ENCODE measurements around the gene MAST1.
"Not testable (repeated sequence)": the region's sequence is repeated elsewhere in the genome, so short reads cannot be mapped to it uniquely, and the experiment has no call there.

Gene MAST1

DNA sequence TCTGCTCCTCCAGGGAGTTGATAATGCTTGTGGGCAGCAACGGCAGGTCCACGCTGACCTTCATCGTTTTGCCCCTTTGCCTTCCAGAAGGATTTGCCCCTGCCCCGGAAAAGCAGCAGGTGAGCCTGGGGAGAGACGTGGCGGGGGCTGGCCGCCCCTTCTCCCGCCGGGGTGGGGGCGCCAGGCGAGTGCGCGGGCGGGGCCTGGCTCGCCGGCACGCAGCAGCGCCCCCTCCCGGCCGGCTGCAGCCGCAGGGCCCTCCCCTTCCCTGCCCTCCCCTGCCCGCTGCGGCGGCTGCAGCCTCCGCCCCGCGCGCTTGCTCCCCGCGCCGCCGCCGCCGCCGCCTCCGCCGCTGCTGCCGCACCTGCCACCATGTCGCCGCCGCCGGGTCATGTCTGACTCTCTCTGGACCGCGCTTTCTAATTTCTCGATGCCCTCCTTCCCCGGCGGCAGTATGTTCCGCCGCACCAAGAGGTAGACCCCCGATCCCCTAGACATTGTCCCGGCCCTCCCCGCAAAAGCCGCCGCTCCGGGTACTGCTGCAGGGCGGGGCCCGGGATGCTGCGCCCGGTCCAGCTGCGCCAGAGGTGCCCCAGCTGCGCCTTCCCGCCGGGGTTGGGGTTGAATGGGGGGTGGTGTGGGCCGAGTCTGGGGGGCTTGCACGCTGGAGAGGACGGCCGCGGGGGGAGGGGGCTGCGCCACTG, at the start of gene MAST1:
Gene MAST1, plus strand, starts transcription at position 334 of the 704 bp plus-strand sequence. Its CDS starts 58 bp downstream, at position 392.
- DNase-seq (ENCODE audit: low read depth in 4 of 4, low spot score in 1 of 4) = peak in 2 of 4 experiments; percentile 32 to 50

DNA sequence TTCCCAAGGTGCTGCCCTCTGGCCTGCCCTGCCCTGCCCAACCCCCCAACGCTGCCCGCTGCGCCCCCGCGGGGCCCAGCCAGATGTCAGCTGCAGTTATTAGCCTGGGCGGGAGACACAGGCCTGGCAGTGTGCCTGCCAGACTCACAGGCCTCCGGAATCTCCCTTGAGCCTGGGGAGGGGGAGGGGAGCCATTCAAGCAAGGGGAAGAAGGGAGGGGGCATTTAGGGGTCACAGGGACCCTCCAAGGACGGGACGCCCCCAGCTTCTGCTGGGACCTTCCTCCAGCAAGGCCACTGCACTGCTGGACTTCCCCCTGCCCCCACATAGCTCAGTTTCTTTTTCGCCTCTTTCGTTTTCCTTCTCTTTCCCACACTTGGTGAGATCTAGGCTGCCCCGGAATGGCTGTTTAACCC, 49.6 kb upstream of the MAST1 start:
- DNase-seq (ENCODE audit: low read depth in 4 of 4, low spot score in 1 of 4) = no peak

DNA sequence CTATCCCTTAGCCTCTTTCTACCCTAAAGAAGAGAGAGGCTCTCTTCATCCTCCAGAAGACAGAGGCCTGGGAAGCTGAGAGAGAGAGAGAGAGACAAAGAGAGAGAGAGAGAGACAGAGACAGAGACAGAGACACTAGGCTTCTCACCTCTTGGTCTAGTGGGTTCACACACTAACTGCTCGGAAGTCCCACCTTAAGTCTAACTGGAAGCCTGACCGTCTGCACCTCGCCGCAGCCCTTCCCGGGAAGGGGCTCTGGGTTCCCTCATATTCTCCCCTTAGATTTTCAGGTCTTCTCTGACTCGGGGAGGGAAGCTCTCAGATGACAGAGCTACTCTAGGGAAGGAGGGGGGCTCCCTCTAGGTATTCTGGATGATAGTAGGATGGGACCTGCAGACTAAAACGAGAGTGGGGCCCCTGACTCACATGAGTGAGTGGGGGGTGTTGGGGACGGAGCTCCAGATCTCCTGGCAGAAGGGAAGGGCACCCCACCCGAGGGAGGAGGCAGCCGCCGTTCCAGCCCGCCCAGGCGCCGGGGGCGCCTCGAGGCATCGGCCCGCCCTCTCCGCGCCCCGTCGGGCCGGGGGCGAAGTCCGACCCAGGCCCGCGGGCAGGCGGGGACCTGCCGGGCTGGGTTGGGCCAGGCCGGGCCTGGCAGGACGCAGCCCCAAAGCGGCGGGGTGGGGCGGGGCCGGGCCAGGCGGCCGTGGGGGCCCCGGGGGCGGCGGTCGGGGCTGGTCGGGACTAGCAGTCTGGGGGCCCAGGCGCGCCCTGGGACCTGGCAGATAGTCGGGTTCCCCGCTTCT, 49.0 kb upstream of the MAST1 start:
- no peak for DNase-seq (ENCODE audit: low read depth in 4 of 4, low spot score in 1 of 4)

DNA sequence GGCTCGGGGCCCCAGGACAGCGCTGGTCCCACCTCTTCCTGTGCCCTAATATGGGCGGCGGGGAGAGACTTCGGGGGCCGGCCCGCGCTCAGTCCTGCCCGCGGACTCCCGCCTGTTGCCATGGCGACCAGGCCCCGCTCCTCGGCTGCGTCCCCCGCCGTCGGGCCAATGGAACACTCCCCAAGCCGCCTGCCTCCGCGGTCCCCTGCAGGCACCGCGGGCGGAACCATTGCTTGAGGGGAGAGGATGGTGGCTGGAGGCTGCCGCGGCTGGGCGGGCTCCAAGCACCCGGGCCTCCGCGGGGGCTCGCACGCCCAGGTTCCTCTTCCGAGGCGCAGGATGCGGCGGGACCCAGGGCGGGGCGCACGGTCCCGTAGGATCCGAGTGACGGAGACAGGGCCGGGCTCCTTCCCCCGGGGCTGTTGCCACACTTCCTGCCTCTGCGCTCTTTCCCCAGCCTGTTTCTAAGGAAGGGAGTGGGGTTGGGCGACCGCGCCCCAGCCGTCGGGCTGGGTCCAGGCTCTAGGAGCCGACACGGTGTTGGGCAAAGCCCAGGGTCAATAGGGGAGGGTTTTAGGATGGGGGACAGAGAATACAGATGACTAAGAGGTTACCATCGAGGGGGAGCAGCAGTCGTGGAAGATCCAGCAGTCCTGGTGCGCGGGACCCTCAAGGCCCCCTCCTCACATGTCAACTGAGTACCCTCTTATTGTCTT, 48.3 kb upstream of the MAST1 start:
- DNase-seq (ENCODE audit: low read depth in 4 of 4, low spot score in 1 of 4) = peak in 2 of 4 experiments; percentile 84 to 97

DNA sequence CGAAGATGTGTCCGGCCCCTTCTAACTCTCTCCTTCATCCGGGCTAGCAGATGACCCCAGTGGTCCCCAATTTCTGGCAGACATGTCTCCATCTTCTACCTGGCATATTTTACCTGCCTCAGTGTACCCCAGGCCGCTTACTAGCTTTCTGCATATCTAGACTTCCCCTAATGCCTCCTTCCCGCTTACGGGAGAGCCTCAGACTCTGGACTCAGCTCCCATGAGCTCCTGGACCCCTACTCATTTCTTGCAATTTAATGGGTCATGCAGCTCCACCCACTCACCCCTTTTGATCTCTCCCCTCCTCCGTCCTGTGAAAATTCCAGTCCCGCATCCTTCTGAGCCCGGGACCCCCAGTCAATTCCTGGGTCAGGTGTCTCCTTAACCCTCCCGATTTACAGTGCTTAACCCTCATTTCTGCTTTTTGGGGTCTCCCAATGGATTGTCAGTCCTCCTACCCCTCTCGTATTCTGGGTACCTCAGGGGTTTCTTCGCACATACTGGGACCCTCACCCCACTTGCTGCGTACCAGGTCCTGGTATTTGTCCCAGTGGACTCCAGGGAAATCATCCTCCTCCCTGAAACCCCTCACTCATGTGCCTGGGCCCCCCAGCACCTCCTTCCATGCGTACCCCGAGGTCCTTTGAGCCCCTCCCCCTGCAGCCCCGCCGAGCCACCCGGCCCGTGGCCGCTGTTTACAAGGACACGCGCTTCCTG, 47.5 kb upstream of the MAST1 start:
- no peak for DNase-seq (ENCODE audit: low read depth in 4 of 4, low spot score in 1 of 4)

DNA sequence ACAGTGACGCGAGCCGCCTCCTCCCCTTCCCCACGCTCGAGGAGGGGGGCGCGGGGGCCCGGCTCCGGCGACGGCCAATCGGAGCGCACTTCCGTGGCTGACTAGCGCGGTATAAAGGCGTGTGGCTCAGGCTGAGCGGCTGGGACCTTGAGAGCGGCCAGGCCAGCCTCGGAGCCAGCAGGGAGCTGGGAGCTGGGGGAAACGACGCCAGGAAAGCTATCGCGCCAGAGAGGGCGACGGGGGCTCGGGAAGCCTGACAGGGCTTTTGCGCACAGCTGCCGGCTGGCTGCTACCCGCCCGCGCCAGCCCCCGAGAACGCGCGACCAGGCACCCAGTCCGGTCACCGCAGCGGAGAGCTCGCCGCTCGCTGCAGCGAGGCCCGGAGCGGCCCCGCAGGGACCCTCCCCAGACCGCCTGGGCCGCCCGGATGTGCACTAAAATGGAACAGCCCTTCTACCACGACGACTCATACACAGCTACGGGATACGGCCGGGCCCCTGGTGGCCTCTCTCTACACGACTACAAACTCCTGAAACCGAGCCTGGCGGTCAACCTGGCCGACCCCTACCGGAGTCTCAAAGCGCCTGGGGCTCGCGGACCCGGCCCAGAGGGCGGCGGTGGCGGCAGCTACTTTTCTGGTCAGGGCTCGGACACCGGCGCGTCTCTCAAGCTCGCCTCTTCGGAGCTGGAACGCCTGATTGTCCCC, 46.8 kb upstream of the MAST1 start, which contains the start of gene JUNB:
Gene JUNB, plus strand, starts transcription at position 142 of the 706 bp plus-strand sequence. Its CDS starts 286 bp downstream, at position 428.
- DNase-seq (ENCODE audit: low read depth in 4 of 4, low spot score in 1 of 4) = peak; percentile 91 to 96 (median 94)

DNA sequence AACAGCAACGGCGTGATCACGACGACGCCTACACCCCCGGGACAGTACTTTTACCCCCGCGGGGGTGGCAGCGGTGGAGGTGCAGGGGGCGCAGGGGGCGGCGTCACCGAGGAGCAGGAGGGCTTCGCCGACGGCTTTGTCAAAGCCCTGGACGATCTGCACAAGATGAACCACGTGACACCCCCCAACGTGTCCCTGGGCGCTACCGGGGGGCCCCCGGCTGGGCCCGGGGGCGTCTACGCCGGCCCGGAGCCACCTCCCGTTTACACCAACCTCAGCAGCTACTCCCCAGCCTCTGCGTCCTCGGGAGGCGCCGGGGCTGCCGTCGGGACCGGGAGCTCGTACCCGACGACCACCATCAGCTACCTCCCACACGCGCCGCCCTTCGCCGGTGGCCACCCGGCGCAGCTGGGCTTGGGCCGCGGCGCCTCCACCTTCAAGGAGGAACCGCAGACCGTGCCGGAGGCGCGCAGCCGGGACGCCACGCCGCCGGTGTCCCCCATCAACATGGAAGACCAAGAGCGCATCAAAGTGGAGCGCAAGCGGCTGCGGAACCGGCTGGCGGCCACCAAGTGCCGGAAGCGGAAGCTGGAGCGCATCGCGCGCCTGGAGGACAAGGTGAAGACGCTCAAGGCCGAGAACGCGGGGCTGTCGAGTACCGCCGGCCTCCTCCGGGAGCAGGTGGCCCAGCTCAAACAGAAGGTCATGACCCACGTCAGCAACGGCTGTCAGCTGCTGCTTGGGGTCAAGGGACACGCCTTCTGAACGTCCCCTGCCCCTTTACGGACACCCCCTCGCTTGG, 46.1 kb upstream of the MAST1 start:
- DNase-seq (ENCODE audit: low read depth in 4 of 4, low spot score in 1 of 4) = peak in 1 of 4 experiments; percentile 67

DNA sequence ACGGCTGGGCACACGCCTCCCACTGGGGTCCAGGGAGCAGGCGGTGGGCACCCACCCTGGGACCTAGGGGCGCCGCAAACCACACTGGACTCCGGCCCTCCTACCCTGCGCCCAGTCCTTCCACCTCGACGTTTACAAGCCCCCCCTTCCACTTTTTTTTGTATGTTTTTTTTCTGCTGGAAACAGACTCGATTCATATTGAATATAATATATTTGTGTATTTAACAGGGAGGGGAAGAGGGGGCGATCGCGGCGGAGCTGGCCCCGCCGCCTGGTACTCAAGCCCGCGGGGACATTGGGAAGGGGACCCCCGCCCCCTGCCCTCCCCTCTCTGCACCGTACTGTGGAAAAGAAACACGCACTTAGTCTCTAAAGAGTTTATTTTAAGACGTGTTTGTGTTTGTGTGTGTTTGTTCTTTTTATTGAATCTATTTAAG, 45.4 kb upstream of the MAST1 start:
- DNase-seq (ENCODE audit: low read depth in 4 of 4, low spot score in 1 of 4) = no peak

DNA sequence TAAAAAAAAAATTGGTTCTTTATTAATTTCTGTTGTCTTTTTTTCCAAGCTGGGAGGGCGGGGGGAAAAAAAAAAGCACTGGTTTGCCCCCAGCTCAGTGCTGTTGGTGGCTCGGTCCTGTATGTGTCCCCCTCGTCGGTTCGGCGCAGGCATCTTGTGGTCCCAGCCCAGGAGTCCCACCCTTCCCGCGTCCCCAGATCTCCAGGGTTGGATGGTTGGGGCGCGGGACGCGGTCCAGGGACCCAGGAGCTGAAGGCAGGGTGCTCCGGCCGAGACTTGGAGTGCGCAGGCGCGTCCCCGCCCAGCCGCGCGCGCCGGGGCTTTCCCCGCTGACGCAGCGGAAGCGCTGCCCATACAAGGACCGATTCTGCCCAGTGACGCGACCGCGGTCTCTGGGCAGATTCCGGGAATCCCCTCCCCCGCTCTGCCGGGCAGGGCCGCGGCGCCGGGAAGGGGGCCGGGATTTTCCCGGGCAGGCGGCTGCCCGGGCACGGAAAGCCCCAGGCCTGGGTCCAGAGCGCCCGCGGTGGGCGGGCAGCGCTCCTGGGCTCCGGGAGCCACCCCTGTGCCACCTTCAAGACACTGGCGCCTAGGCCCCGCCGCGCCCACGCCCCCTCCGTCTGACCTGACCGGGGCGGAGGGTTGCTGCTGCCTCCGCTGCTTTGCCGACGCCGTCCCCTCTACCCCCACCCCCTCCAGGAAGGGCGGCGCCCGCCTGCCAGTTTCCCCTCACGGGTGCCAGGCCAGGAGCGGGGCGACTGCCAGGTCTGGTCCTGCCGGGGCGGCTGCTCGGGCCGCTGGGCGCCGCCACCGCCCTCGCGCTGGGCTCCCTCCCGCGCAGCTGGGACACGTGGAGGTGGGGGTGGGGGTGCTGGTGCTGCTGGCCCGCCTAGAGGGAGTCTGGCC, 44.8 kb upstream of the MAST1 start:
- DNase-seq (ENCODE audit: low read depth in 4 of 4, low spot score in 1 of 4) = peak in 3 of 4 experiments; percentile 83 to 90 (median 89)

DNA sequence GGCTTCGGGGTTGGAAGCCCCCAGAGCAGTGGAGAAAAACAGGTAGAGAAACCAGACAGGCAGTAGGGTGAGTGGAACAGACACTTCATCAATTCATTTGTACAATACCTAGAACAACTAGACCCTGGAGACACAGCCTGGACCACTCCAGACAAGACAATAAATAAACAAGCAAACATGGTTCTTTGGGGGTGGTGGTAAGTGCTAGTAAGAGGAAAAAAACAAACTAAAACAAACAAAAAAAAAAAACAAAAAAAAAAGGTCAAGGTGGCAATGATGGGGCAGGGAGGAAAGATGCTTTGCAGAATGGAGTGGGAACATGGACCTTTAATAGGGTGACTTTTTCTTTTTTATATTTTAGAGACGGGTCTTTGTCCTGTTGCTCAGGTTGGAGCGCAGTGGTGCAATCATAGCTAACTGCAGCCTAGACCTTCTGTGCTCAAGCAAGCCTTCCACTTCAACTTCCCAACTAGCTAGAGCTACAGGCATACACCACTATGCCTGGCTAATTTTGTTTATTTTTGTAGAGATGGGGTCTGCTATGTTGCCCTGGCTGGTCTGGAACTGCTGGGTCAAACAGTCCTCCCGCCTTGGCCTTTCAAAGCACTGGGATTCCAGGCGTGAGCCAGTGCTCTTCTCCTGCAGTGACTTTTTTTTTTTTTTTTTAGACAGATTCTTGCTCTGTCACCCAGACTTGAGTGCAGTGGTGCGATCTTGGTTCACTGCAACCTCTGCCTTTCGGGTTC, 43.9 kb upstream of the MAST1 start:
- no peak for DNase-seq (ENCODE audit: low read depth in 4 of 4, low spot score in 1 of 4)

DNA sequence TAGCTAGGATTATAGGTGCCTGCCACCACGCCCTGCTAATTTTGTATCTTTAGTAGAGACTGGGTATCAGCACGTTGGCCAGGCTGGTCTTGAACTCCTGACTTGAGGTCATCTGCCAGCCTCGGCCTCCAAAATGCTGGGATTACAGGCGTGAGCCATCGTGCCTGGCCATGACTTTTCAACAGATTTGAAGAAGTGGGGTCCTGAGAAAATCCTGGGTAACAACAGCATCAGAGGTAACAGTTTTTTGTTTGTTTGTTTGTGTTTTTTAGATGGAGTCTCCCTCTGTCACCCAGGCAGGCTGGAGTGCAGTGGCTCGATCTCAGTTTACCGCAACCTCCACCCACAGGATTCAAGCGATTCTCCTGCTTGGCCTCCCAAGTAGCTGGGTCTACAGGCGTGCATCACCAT, 43.3 kb upstream of the MAST1 start:
- DNase-seq (ENCODE audit: low read depth in 4 of 4, low spot score in 1 of 4) = no peak

DNA sequence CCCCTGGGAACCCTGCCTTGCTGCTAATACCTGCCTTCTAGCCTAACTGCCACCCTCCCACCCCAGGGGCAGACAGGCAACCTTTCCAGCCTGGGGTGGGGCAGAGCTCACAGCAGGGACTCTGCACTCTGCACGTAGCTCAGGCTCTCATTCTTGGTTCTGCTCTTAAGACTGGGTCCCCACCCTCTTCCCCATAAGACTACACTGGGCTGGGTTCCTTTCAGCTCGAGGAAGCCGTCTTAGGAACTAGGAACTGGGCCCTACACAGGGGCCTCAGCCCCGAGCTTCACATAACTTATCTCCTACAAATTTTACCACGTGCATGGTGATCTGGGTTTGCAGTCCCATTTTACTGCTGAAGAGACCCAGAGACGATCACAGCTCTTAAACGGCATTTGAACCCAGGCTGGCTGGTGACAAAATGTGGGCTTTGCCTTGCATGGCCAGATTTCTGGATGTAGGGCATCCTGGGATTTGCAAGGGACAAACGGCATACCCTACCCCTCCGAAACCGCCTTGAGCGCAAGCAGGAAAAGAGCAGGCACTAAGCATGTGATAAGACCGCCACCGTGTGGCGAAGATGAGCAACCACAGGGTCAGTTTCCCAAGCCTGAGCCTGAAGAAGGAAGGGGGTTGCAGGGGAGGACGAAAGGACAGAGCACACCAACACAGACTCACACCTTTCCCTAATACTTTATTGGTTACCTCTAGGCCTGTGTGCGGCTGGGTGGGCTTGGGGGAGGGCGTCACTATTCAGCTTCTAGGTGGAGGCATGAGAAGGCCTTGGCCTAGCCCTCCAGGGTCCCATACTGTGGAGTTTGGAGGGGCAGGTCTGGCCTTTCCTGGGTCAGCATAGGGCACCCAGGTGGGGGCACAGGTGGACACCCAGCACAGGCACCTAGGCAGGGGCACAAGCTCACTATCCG, 41.9 kb upstream of the MAST1 start:
- peak in 1 of 4 experiments; percentile 65 for DNase-seq (ENCODE audit: low read depth in 4 of 4, low spot score in 1 of 4)

DNA sequence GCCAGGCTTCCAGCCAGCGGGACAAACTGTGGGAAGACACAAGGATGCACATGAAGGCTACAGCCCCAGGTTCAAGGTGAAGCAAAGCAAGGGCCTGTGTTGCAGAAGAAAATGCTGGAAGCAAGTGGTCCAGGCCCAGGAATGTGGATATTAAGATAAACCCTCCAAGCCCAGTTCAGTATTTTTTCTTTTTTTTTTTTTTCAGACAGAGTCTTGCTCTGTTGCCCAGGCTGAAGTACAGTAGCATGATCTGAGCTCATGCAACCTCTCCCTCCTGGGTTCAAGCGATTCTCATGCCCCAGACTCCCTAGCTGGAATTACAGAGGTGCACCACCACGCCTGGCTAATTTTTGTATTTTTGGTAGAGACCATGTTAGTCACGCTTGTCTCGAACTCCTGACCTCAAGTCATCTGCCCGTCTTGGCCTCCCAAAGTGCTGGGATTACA, 41.2 kb upstream of the MAST1 start:
- no peak for DNase-seq (ENCODE audit: low read depth in 4 of 4, low spot score in 1 of 4)

DNA sequence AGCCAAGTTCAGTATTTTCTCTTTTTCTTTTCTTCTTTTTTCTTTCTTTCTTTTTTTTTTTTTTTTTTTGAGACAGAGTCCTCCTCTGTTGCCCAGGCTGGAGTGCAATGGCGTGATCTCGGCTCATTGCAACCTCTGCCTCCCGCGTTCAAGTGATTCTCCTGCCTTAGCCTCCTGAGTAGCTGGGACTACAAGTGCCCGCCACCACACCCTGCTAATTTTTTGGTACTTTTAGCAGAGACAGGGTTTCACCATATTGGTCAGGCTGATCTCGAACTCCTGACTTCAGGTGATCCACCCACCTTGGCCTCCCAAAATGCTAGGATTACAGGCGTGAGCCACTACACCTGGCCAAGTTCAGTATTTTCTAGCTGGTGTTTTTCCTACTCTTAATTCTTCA, 40.7 kb upstream of the MAST1 start:
- DNase-seq (ENCODE audit: low read depth in 4 of 4, low spot score in 1 of 4) = not testable (repeated sequence)

DNA sequence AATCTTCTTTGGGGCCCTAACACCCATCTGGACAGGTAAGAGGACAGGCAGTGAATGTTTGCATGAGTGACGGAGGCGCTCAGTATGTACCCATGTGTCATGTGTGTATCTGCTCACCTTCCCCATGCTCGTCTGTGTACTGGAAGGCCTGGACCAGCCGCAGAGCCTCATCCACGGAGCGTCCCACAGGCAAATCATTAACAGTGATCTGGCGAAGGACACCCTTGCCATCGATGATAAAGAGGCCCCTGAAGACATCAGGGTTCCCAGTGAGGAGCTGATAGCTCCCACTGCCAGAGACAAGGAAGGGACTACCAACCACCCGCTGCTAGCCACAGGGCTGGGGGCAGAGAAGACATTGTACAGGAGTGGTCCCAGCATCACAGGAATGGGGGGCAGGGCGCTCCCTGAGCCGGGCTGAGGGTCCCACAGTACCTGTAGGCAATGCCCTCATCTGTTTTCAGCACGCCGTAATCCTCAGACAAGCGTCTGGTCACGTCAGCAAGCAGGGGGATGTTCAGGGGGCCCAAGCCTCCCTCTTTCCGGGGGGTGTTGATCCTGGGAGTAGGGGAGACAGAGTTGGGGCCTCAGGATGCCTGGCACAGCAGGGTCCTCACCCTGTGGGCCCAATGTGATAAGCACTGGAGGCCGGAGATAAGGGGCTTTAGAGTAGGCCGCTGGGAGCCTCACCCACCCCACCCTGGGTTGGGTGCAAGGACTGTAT, 38.4 kb upstream of the MAST1 start:
- DNase-seq (ENCODE audit: low read depth in 4 of 4, low spot score in 1 of 4) = no peak

DNA sequence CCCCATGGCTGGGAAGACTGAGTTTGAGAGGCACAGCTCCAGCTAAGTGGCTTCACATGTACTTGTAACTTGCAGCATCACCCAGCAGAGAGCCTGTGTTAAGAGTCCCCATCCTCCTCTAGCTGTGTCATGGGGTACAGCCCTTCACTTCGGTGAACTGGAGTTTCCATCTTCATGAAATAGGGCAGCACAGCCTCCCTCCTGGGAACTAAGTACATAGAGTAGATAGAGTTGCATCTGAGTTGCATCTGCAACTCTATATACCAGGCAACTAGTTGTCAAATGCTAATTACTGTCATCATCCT, 37.9 kb upstream of the MAST1 start:
- DNase-seq (ENCODE audit: low read depth in 4 of 4, low spot score in 1 of 4) = no peak

All from stimulated activated CD4-positive, alpha-beta T cell treated with anti-CD3 and anti-CD28 coated beads, Interleukin-1b, Interleukin-23, amount 100 ng/mL, for 24 hours (primary cell).